Fibroblast of the conjunctiva (primary cell): ENCODE results near the gene ZAP70.

Experiments
- DNase-seq: peaks from one replicate; pipeline ENCODE4 v3.0.0-alpha.2; 2010; ENCODE audit warnings: low read depth

The ZAP70 gene

GRCh38 chr2:97717613-97717995 lies 4.2 kb downstream of the ZAP70 start:
- DNase-seq: no peak

GRCh38 chr2:97718051-97718882 lies 4.9 kb downstream of the ZAP70 start:
- DNase-seq: no peak

GRCh38 chr2:97718942-97719341 lies 5.6 kb downstream of the ZAP70 start:
- no peak for DNase-seq

- no peak for DNase-seq
Measured at GRCh38 chr2:97719362-97720155, 6.2 kb downstream of the ZAP70 start.

- no peak for DNase-seq
Measured at GRCh38 chr2:97720746-97721145, 7.4 kb downstream of the ZAP70 start.

GRCh38 chr2:97722227-97722626 lies 8.9 kb downstream of the ZAP70 start:
- no peak for DNase-seq

GRCh38 chr2:97723156-97724072 lies 10.0 kb downstream of the ZAP70 start:
- DNase-seq: no peak

GRCh38 chr2:97724073-97724410 lies 10.7 kb downstream of the ZAP70 start:
- DNase-seq: no peak

GRCh38 chr2:97724501-97724900 lies 11.1 kb downstream of the ZAP70 start:
- DNase-seq: no peak

- no peak for DNase-seq
Measured at GRCh38 chr2:97724946-97725688, 11.7 kb downstream of the ZAP70 start.

GRCh38 chr2:97726261-97727064 lies 13.1 kb downstream of the ZAP70 start:
- no peak for DNase-seq

- no peak for DNase-seq
Measured at GRCh38 chr2:97727296-97727695, 13.9 kb downstream of the ZAP70 start.

GRCh38 chr2:97728091-97728731 lies 14.8 kb downstream of the ZAP70 start:
- DNase-seq: no peak

- DNase-seq: no peak
Measured at GRCh38 chr2:97730245-97730644, 16.9 kb downstream of the ZAP70 start.

GRCh38 chr2:97731274-97732020 lies 18.1 kb downstream of the ZAP70 start:
- DNase-seq: no peak

- DNase-seq: no peak
Measured at GRCh38 chr2:97732436-97733340, 19.3 kb downstream of the ZAP70 start.

GRCh38 chr2:97733341-97734035 lies 20.1 kb downstream of the ZAP70 start:
- no peak for DNase-seq
